Thoracic aorta (tissue), 2 donors: ENCODE data around the gene ULK2. TPM values are rescaled to one million over a fixed set of nuclear protein-coding genes. Genes with fewer than 3 reads are reported as not detected.
A peak's percentile ranks its signal among the peaks of the same experiment; 100 is the strongest.

Source experiments
- ATAC-seq: fragments of 150-250 bp; one replicate; pipeline ENCODE4 v1.8.0; 2017; ENCODE audit warnings: low read depth; ENCODE audit not compliant: insufficient number of reproducible peaks, low FRiP score
- DNase-seq: peaks from one replicate; pipeline ENCODE4 v3.0.0-alpha.2; 2020; ENCODE audit warnings: low spot score
- H3K27ac ChIP-seq, 2 donors: fragments of 200-600 bp; sonication (generic); 1 replicate in 1 of 2; 2 replicates in 1 of 2; pipeline ENCODE4 v1.5.1; 2016; ENCODE audit warnings: mild to moderate bottlenecking in 2 of 2, moderate library complexity in 2 of 2
- H3K27me3 ChIP-seq: fragments of 200-600 bp; sonication (generic); replicated peaks from 2 replicates; pipeline ENCODE4 v1.6.0; 2016; ENCODE audit warnings: mild to moderate bottlenecking; ENCODE audit not compliant: insufficient read depth
- H3K36me3 ChIP-seq: fragments of 200-600 bp; sonication (generic); one replicate; pipeline ENCODE4 v1.5.1; 2016
- H3K4me1 ChIP-seq, 2 donors: fragments of 200-600 bp; sonication (generic); 1 replicate in 1 of 2; 2 replicates in 1 of 2; pipeline versions ENCODE4 v1.5.1 to v1.6.0; 2016; ENCODE audit warnings: low read depth in 2 of 2, mild to moderate bottlenecking in 1 of 2; ENCODE audit not compliant: control insufficient read depth in 1 of 2
- H3K4me3 ChIP-seq: fragments of 200-600 bp; sonication (generic); 2 replicates; pipeline ENCODE4 v1.5.1; 2016; ENCODE audit warnings: mild to moderate bottlenecking
- H3K9me3 ChIP-seq: fragments of 200-600 bp; sonication (generic); 2 replicates; pipeline ENCODE4 v1.5.1; 2016
- CTCF ChIP-seq: fragments of 200-600 bp; sonication (generic); IDR thresholded peaks from one replicate; pipeline ENCODE4 v1.5.1; 2019; ENCODE audit warnings: antibody characterized with exemption
- total RNA-seq, 2 donors: library from RNA; depleted of rRNA; stranded (reverse); fragments of >200 nt; gene quantifications; one replicate each; pipeline versions ENCODE4 v1.1.0 to v1.2.3, GENCODE V29; 2016

The ULK2 gene
- total RNA-seq, 2 donors from 2014 or later, result 24.8 TPM

GRCh38 chr17:19727501-19728078 is 140.1 kb downstream of the ULK2 start:
- H3K36me3 ChIP-seq, result no peaks in the 10 kb centered on the region
- peak; percentile 31 for DNase-seq
- peak; percentile 58 for ATAC-seq
- H3K27me3 ChIP-seq, result no peaks in the 10 kb centered on the region
- TF ChIP-seq CTCF, result no peak
- peaks cover 20 to 44% of the 10 kb centered on the region in 2 donors for H3K4me1 ChIP-seq
- H3K9me3 ChIP-seq, result no peaks in the 10 kb centered on the region
- H3K4me3 ChIP-seq, result no peak overlapping the region
- H3K27ac ChIP-seq, result peak overlapping the region; percentile 78 to 84

GRCh38 chr17:19726631-19727376 is 140.9 kb downstream of the ULK2 start:
- ATAC-seq (no peak), DNase-seq (no peak)
- no peaks in the 10 kb centered on the region for H3K36me3 ChIP-seq
- no peaks in the 10 kb centered on the region for H3K9me3 ChIP-seq
- H3K4me3 ChIP-seq, result no peak overlapping the region
- H3K27ac ChIP-seq, result peak overlapping the region; percentile 78 to 84
- no peak for TF ChIP-seq CTCF
- peaks cover 20 to 44% of the 10 kb centered on the region in 2 donors for H3K4me1 ChIP-seq
- H3K27me3 ChIP-seq, result no peaks in the 10 kb centered on the region

- Histone ChIP-seq H3K4me1 (peaks cover 20 to 39% of the 10 kb centered on the region in 2 donors), H3K9me3 (no peaks in the 10 kb centered on the region), H3K27me3 (no peaks in the 10 kb centered on the region), H3K27ac (no peak overlapping the region), H3K36me3 (no peaks in the 10 kb centered on the region), H3K4me3 (no peak overlapping the region)
- TF ChIP-seq CTCF, result no peak
- ATAC-seq (no peak), DNase-seq (no peak)
Measured at GRCh38 chr17:19725486-19725885, 142.2 kb downstream of the ULK2 start.

- peaks cover 20 to 39% of the 10 kb centered on the region in 2 donors for H3K4me1 ChIP-seq
- no peak for DNase-seq
Measured at GRCh38 chr17:19724501-19725420, 143.0 kb downstream of the ULK2 start.

More at GRCh38 chr17:19724501-19725420, 143.0 kb downstream of the ULK2 start:
- H3K4me3 ChIP-seq, result peak overlapping the region; percentile 69
- H3K27ac ChIP-seq, result peak overlapping the region in 1 of 2 donors; percentile 51
- TF ChIP-seq CTCF, result no peak
- no peaks in the 10 kb centered on the region for H3K27me3 ChIP-seq
- H3K9me3 ChIP-seq, result no peaks in the 10 kb centered on the region
- H3K36me3 ChIP-seq, result no peaks in the 10 kb centered on the region
- ATAC-seq, result peak; percentile 13
